ENCODE results near the gene DNAJC13. TPM values are rescaled to one million over a fixed set of nuclear protein-coding genes. Genes with fewer than 3 reads are reported as not detected.

Gene DNAJC13
- total RNA-seq, 1 donor from 2014 or later: 38.9 TPM

DNA sequence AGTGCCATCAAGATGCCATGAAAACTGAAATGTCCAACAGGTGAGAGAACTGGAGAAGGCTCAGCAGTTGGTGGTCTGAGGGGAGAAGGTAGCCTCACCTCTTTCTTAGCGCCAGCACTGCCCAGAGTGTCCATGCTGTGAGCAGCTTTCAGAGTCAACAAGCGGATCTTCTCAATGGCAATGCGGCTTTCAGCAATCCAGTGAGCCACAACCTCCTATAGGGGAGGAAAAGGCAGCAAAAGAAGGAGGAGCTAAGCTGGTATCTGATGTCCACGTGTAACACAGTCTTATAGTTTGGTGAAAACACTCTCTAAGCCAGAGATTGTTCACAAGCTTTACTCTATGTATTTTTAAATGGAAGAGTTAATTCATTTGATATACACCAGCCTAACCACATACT, 143.7 kb downstream of the DNAJC13 start:
- H3K27me3 ChIP-seq (ENCODE audit: control insufficient read depth, insufficient read depth, low read length): no peaks in the 10 kb centered on the region
- DNase-seq (ENCODE audit: low read depth): no peak
- H3K36me3 ChIP-seq (ENCODE audit: control insufficient read depth, insufficient read depth, low read length): no peaks in the 10 kb centered on the region
- no peak overlapping the region for H3K4me3 ChIP-seq (ENCODE audit: low read depth, low read length)
- TF ChIP-seq, protein P1, sequence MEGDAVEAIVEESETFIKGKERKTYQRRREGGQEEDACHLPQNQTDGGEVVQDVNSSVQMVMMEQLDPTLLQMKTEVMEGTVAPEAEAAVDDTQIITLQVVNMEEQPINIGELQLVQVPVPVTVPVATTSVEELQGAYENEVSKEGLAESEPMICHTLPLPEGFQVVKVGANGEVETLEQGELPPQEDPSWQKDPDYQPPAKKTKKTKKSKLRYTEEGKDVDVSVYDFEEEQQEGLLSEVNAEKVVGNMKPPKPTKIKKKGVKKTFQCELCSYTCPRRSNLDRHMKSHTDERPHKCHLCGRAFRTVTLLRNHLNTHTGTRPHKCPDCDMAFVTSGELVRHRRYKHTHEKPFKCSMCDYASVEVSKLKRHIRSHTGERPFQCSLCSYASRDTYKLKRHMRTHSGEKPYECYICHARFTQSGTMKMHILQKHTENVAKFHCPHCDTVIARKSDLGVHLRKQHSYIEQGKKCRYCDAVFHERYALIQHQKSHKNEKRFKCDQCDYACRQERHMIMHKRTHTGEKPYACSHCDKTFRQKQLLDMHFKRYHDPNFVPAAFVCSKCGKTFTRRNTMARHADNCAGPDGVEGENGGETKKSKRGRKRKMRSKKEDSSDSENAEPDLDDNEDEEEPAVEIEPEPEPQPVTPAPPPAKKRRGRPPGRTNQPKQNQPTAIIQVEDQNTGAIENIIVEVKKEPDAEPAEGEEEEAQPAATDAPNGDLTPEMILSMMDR (IDR thresholded peaks at IDR 0.05; ENCODE audit: insufficient read depth, low read length, poor library complexity, severe bottlenecking): no peak

DNA sequence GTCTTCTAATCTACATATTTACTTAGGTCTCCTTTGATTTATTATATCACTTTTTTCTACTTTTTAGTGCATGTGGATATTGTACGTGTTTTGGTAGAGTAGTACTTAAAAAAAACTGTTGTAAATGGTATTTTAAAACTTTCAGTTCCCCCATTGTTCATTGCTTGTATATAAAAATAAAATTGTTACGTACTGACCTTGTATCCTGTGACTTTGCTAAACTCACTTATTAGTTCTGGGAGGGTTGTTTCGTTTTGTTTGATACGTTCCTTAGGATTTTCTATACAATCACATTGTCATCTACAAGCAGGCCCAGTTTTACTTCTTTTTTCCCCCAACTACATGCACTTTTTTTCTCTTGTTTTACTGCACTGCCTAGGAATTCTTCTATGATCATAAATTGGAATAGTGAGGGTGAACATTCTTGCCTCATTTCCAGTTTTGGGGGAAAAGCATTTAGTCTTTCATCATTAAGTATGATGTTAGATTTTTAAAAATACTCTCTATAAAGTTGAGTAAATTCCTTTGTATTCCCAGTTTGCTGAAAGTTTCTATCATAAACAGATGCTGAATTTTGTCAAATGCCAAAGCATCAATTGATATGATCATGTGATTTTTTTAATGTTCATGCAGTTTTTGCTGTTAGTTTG, 146.2 kb downstream of the DNAJC13 start:
- no peaks in the 10 kb centered on the region for H3K36me3 ChIP-seq (ENCODE audit: control insufficient read depth, insufficient read depth, low read length)
- TF ChIP-seq, protein P1 (IDR thresholded peaks at IDR 0.05; ENCODE audit: insufficient read depth, low read length, poor library complexity, severe bottlenecking): no peak
- no peaks in the 10 kb centered on the region for H3K27me3 ChIP-seq (ENCODE audit: control insufficient read depth, insufficient read depth, low read length)
- DNase-seq (ENCODE audit: low read depth): no peak
- H3K4me3 ChIP-seq (ENCODE audit: low read depth, low read length): no peak overlapping the region

DNA sequence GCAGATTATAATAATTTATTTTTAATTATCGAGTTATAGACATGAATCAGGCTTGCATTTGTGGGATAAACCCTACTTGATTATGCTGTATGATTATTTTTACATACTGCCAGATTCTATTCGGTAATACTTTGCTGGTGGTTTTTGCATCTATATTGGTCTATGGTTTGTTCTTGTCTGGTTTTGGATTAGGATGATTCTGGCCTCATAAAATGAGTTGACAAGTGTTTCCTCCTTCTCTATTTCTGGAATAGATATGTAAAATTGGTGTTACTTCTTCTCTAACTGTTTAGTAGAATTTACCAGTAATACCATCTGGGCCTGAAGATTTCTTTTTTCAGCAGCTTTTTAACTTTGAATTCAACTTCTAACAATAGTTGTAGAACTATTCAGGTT, 146.8 kb downstream of the DNAJC13 start:
- no peak for DNase-seq (ENCODE audit: low read depth)
- H3K36me3 ChIP-seq (ENCODE audit: control insufficient read depth, insufficient read depth, low read length): no peaks in the 10 kb centered on the region
- TF ChIP-seq, protein P1 (IDR thresholded peaks at IDR 0.05; ENCODE audit: insufficient read depth, low read length, poor library complexity, severe bottlenecking): no peak
- H3K4me3 ChIP-seq (ENCODE audit: low read depth, low read length): no peak overlapping the region
- H3K27me3 ChIP-seq (ENCODE audit: control insufficient read depth, insufficient read depth, low read length): no peaks in the 10 kb centered on the region

DNA sequence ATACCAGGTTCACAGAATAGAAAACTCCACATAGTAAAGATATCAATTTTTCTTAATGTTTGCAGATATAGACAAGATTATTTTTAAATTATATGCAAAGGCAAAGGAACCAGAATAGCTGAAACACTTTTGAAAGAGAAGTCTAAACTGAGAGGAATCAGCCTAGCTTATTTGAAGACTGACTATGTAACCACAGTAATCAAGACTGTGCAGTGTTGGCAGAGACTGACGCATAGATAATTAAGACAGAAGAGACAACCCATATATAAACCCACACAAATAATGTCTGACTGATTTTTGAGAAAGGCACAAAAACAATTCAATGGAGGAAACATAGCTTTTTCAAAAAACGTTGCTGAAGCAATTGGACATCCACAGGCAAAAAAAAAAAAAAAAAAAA, 151.1 kb downstream of the DNAJC13 start:
- TF ChIP-seq, protein P1 (IDR thresholded peaks at IDR 0.05; ENCODE audit: insufficient read depth, low read length, poor library complexity, severe bottlenecking): no peak
- DNase-seq (ENCODE audit: low read depth): no peak

DNA sequence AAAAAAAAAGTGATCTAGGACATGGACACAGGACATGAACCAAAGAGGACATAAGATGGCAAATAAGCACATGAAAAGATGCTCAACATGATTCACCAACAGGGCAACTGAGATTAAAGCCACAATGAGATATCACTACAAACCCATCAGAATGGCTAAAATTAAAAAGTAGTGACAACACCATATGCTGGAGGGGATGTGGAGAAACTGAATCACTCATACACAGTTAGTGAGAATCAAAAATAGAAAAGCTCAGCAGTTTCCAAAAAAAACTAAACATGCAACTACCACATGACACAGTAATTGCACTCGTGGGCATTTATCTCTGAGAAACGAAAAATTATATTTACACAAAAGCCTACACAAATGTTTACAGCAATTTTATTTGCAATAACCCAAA, 151.9 kb downstream of the DNAJC13 start:
- Histone ChIP-seq H3K27me3 (ENCODE audit: control insufficient read depth, insufficient read depth, low read length) (no peaks in the 10 kb centered on the region), H3K4me3 (ENCODE audit: low read depth, low read length) (no peak overlapping the region), H3K36me3 (ENCODE audit: control insufficient read depth, insufficient read depth, low read length) (no peaks in the 10 kb centered on the region)
- TF ChIP-seq, protein P1 (IDR thresholded peaks at IDR 0.05; ENCODE audit: insufficient read depth, low read length, poor library complexity, severe bottlenecking): no peak
- no peak for DNase-seq (ENCODE audit: low read depth)

More for the DNA sequence above, 151.1 kb downstream of the DNAJC13 start:
- H3K4me3 ChIP-seq (ENCODE audit: low read depth, low read length): no peak overlapping the region
- H3K36me3 ChIP-seq (ENCODE audit: control insufficient read depth, insufficient read depth, low read length): no peaks in the 10 kb centered on the region
- H3K27me3 ChIP-seq (ENCODE audit: control insufficient read depth, insufficient read depth, low read length): no peaks in the 10 kb centered on the region

DNA sequence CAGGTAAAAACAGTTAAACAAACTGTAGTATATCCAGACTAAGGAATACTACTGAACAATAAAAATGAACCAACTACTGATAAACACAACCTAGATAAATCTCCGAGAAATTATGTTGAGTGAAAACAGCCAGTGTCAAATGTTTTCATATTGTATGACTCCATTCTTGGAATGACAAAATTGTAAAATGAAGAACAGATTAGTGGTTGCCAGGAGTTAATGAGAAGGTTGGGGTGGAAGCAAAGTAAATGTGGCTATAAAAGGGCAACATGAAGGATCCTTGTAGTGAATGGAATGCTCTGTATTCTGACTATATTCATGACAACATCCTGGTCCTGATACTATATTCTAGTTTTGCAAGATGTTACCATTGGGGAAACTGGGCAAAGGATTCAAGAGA, 152.3 kb downstream of the DNAJC13 start:
- no peak for DNase-seq (ENCODE audit: low read depth)
- Histone ChIP-seq H3K36me3 (ENCODE audit: control insufficient read depth, insufficient read depth, low read length) (no peaks in the 10 kb centered on the region), H3K27me3 (ENCODE audit: control insufficient read depth, insufficient read depth, low read length) (no peaks in the 10 kb centered on the region), H3K4me3 (ENCODE audit: low read depth, low read length) (no peak overlapping the region)
- TF ChIP-seq, protein P1 (IDR thresholded peaks at IDR 0.05; ENCODE audit: insufficient read depth, low read length, poor library complexity, severe bottlenecking): no peak

Data from kidney epithelial cell (primary cell).